NCI-H446 treated with DMSO at 0.1 percent for 48 hours (cell line): Measurements from ENCODE around the gene SERPING1.
A peak's percentile ranks its signal among the peaks of the same experiment; 100 is the strongest.
"Not testable (repeated sequence)": the region's sequence is repeated elsewhere in the genome, so short reads cannot be mapped to it uniquely, and the experiment has no call there.

Experiments used
- DNase-seq: peaks from one replicate; lab custom pipeline; 2025; lab: John Stamatoyannopoulos, UW

SERPING1 gene

DNA sequence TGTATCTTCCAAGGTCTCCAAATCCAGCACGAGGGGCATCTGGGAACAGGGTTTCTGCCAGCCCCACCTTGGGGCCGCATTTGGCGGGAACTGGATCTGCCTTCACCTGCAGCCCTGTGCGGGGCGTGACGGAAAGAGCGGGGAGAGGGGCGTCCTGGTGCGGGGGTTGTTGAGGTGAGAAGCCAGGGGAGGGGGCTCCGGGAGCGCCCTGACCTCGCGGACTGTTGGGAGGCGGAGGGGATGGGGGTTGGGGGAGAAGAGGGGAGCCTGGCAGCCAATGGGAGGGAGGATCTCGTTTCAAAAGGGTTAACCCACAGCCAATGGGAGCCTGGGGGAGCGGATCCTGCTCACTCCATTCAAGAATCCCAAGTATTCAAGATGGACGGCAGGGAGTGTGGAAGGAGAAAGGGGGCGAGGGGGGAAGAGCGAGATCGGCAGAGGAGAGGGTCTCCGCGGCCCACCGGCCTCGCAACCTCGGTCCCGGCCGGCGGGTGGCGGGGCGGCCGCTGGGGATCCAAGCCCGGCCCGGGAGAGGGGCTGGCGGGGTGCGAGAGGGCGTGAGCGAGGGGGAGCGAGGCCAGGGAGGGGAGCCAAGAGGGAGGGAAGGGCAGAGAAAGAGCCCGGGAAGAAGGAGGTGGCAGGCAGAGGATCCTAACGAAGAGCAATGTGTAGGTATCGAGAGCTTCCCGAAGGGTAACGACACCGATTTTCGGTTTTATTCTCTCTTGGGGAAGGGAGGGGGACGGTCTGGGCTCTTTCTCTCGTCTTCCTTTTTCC, 40.7 kb downstream of the SERPING1 start:
- peak; percentile 29 for DNase-seq

DNA sequence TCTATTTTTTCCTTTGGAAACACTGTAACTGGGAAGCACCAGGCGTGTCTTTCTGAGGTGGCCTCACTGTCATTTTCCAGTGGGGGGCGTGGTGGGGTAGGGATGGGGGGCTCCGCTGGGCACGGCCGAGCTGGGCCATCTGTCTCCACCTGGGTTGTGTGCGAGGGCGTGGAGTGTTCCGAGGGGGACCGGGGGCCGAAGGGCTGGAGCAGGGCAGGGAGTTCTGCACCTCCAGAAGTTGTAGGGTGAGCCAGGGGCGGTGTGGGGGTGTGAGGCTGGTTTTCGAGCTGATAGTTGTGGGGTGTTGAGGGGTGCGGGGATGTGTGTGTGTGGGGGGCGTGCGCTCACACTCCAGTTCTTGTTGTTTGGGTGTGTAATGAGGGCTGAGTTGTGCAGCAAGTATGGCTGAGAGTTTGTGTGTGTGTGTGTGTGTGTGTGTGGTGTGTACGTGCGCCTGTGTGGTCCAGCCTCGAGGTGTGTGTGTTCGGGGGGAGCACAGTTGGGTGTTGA, 41.4 kb downstream of the SERPING1 start:
- no peak for DNase-seq

DNA sequence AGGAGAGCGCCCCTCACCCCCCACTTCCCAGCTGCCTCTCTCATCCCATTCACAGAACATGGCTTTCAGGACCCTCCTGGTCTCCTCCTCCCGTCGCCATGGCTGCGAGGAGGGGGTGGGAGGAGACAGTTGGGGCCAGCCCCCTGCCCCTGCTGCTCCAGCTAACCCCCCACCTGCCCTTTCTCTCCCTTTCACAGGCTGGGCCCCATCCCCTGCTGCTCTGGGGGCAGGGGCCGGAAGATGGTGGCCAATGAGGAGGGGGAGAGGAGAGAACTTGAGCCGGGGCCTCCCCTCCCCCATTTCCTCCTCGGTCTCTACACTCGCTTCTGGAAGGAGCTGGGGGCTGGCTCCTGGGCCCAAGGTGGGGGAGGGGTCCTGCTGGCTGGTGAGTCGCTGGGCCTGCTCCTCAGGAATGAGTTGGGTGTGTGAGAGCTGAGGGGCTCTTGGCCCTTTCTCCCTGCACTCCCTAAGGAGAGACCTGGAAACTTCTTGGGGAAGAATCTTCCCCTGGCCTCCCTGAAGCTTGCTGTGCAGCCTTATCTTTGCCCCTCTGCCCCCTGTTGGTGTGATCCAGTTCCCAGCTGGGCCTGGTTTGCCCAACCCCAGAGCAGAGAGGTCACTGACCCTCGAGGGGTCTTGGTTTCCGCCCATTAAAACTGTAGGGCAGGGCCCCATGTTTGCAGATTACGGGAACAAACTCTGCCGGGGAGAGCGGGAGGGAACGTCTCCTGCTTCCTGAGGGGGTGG, 42.0 kb downstream of the SERPING1 start:
- no peak for DNase-seq

DNA sequence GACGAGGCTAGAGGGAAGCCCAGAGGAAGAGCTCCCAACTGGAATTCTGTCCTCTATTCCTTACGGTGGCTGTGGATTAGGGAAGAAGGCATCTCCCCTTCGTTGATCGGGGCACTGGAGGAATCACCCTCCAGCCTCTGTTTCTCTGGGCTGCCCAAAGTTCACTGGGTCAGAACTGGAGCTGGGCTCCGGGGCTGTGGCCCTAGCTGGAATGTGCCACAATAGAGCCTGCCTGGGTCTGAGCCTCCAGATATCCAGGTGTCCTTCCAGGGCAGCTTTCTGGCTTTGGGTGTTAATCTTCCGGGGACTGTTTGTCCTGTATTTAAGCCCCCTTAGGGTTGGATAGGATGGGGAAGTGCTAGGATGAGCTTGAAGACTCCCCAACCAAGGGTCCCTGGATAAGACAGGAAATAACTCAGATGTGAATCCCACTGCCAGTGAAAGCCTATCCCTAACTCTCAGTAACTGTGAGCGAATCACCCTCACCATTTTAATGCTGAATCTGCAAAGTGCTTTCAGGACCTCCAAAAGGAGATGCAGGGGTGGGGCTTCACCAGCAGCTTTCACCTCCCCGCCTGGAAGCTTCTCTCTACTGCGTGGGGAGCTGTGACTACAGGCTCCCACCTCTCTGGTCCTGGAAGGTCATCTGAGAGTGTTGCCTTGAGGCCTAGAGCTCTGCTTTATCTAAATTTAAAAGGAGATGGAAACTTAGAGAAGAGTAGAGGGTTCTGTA, 42.7 kb downstream of the SERPING1 start:
- no peak for DNase-seq

DNA sequence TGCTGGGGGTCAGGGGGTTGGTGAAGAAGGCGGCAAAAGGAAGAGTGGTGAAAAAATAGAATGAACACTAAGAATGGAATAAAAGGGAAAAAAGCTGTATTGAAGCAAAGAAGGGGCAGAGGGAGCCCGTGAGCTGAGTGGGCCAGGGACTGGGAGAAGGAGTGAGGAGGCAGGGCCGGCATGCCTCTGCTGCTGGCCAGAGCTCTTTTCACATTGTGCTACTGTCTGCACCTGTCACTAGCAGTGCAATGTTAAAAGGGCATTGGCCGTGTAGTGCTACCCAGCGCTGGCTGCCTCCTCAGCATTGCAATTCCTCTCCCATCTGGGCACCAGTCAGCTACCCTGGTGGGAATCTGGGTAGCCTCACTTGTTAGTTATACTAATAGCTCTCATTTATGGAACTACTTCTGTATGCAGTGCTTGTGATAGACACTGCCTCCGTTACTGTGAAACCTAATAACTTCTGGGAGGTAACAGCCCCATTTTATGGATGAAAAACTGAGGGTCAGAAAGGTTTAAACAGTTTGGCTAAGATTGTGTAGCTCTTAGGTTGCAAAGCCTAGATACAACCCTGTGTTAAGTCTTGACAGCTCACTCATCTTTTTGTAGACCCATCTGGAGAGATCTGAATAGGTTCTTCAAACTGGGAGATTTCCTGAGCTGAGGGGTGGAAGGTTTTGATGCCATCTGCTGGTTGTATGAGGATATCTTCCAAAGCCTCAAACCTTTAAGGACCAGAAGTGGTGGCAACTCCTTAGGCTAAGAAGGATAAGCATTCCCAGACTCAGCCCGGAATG, 43.7 kb downstream of the SERPING1 start:
- DNase-seq = peak; percentile 25

DNA sequence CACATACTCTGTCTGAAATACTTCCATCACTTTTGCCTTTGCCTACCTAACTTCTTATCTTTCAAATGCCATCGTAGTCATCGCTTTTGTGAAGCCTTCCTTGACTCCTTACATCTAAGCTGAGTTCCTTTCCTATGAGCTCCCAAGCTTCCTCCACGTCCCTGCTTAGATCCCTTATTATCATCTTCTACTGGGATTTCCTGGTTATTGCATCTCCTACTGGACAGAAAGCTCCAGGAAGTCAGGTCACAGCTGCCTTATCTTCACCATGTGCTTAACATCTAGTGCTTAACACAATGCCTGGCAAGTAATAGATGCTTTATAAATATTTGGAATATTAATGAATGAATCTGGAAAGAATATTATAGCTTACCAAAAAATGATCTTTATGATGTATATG, 46.3 kb downstream of the SERPING1 start:
- DNase-seq = no peak

DNA sequence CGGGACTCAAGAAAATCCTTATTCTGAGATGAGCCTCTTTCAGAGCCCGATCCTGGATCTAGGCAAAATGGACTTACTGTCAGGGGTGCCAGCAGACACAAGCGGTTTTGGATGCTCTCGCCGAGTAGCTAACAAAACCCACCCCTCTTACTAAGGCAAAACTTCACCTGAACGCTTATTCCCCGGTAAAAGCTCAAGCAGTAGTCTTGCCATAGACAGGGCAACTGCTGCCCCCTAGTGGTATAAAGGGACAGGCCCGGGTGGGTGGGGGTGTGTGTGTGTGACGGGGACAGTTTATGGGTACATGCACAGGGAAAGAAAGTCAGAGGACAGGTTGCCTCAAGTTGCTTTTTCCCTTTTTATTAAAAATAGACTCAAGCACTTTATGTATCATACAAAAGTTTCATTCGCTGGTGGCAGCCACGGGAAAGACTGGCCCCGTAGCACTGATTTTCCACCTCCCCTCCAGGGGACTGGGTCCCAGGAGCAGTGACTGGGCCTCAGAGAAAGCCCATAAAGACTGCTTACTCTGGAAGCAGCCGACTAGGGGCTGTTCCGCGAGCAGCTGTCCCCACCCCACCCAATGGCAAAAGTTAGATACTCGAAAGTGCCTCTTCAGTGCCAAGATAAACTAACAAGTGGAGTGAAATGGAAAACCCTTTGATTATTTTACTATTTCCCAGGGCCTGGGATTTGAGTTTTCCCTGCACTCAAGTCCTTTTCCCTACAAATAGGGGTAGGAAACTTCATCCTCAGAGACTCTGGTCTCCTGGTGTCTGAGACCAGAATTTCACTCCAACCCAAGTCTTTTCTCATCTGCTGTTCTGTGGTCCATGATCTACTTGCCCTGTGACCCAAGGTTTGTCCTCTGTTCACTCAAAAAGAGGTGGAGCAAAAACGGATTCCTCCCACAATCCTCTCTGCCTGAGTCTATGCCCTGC, 47.5 kb downstream of the SERPING1 start:
- peak; percentile 12 for DNase-seq

DNA sequence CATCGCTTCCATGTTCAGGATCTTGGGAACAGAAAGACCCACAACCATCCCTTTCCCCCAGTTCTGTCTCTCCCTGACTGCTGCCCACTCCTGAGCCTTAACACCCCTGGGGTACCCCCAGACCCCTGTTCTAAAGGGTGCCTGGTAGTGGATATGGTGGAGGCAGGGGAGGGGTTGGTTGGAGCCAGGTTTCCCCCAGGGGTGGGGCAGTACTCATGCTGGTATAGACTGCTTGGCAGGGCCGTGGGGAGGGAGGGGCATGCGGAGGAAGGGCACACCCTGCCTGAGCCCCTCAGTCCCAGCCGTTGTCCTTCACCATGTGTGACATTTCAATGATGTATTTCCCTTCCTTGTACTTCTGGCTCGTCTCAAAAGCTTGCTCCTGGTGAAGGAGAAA, 48.2 kb downstream of the SERPING1 start:
- DNase-seq = no peak

DNA sequence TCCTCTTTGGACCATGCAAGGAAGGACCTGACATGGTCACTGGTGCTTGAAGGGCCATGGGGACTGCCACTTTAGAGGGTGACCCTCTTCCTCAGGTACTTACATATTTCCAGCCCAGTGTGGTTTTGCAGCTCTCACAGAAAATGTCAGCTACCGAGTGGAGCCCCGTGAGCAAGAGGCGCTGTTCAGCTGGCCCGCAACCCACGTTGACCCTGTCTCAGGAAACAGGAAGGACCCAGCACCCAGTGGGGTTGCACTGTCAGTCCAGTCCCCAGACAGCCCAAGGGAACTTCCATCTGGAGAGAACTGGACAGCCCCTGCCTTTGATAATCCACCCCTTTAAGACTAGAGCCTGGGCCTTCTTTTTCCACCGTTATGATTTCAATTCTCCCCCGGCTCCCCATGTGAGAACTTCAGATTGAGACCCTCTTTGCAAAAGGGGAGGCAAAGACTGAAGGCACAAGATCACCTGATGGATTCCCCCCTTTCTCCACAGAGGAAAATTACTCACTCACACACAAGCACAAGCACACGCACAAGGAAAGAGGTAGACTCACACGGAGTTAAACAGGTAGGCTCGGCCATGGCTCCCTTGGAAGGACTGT, 48.8 kb downstream of the SERPING1 start:
- DNase-seq = no peak

DNA sequence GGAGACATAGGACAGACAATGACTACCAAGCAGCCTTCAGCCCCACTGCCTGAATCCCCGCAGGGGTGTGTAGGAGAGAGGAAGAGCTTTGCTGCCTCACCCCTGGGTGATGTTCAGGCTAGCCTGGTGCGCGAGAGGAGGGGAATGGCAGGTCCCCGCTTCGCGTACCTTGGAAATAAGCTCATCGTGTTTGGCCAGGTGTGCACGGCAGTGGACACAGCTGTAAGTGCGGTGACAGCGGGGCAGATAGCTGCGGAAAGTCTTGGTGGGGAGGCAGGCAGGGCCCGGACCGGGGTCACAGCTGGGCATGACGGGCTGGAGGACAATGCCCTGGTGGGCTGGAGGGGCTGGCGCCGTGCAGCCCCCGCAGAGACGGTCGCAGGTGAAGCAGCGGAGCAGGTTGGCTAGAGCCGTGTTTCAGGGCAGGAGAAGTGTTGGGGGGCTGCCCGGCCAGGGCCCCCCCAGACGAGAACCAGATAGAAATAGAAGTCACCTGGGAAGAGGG, 49.4 kb downstream of the SERPING1 start:
- no peak for DNase-seq

DNA sequence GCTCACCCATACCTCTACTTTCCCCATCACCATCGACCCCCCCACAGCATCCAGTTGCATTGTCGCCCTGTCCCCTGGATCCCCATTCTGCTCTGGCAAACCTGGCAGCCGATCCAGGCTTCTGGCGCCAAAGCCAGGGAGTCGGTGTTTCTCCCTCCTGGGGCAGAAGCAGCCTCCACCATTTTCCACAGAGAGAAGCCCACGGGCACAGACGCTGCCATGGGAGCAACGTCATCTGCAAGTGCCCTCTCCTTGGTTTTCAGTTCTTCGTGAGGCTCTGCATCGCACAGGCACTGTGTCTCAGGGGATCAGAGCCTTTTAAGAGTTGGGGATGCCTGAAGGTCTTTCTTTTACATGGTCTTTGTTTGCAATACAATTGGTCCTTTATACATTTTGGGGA, 49.9 kb downstream of the SERPING1 start:
- DNase-seq = no peak

DNA sequence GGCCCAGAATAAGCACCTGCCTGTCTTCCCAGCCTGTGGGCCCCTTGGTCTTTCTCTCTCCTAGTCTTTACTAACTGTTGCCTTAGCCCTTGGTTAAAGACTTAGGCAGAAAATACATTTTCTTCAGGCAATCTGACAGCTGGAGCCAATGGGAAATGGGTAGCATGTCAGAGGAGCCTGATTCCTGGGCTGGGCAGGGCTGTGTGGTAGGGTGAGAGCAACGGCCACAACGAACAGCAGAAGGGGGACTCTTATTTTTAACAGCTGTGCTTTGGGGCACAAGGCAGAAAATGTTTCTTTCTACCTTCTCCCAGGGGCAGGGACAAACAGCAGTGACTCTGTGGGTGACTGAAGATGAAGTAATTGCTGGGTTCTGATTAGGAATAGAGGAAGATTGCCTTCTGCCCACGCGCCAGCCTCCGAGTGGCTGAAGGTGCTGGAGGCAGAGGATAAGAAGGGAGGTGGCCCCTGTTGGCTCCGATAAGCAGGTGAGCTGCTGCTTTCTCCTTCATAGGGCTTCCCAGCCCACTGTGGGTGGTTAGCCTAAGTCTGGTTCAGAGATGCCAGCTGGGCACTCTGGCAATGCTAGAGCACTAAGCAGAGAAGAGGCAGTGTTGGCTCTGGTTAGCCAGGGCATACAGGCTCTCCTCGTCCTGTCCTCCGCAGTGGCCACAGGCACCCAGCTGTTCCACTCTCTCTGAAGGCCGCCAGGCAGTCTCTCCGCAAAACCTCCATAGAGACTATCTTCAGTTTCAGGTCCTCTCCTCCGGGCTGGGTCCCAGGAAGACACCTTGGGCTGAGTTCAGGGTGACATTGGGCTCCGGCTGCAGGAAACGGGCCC, 50.7 kb downstream of the SERPING1 start:
- no peak for DNase-seq

DNA sequence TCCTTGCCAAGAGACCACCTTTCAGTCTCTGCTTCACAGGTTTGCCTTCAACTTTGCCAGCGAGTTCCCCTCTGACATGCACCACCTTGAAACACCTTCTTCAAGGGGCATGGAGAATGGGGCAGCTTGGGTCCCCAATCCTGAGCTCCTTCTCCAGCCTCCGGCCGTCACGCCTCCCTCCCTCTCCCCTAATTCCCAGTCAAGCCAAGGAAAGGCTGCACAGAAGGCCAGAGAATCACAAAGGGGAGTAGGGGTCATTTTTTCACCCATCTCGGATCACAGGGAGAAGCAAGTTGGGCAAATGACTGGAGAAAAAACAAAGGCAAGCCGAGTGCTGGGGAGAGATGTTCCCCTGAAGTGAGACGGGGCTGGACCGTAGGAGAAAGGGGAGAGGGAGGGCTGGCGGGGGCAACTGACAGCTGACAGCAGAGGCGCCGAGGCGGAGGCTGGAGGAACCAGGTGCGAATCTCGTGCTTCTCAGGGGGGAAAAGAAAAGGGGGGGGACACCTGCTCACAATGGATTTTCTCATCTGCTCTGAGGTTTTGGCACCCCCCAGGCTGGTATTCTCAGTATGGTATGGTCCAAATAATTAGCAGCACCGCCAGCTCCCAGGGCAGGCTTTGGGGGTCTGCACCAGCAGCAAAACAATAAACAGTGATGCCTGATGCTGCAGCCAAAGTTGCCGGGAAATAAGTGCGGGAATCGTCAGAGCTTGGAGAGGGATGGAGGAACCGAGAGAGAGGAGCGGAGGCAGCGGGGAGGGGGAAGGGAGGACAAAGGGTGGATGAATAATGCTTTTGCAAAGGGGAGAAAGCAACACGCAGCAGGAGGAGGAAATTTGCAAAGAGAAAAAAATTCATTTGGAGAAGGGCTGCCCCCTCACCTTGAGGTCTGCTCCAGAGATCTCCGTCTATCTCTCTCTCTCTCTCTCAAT, 51.6 kb downstream of the SERPING1 start:
- DNase-seq = no peak

DNA sequence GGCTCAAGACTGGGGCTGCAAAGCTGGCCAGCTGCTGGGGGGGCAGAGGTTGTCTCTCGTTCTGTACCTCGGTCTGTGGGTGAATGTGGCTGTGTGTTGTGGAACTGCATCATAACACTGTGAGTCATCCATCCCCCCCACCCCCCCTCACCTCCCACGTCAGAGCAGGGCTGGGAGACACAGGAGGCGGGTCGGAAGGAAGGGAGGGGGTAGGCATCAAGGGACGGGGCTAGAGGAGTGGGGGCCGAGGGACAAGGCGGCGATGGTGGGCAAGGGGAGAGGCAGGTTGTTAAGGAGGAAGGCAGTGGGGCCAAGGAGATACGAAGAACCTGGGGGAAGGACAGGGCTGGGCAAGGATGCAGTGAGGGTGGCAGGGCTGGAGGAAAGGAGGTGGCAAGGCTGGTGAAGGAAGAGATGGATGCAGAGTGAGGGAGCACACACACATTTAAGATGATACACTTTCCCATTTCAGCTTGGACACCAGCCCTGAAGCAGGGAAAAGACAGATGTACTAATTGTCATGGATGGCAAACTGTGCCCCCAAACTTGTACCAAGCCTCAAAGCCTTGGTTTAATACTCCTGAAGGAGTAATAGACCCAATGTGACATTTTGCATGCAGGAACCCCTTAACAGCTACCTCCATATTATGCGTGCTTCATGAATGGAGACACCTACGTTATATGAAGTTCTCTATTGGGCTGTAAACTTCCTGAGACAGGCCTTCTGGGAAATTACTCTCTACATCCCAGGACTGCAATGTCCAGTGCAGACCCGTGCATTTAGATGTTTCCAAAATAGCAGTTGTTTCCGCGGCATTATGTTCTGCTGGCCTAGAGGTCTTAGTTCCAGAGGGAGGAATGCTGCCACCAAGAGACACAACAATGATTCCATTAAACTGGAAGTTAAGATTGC, 52.6 kb downstream of the SERPING1 start, which contains the start of gene YPEL4:
Gene YPEL4, minus strand, starts transcription at position 87 of the 913 bp plus-strand sequence. CDS start 2,805 bp downstream, outside the sequence.
- no peak for DNase-seq

DNA sequence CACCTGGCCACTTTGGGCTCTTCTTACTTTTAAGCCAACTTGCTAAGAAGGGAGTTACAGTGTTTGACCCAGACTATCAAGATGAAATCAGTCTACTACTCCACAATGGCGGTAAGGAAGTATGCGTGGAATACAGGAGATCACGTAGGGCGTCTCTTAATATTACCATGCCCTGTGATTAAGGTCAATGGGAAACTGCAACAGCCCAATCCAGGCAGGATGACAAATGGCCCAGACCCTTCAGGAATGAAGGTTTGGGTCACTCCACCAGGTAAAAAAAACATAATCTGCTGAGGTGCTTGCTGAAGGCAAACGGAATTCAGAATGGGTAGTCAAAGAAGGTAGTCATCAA, 53.2 kb downstream of the SERPING1 start:
- no peak for DNase-seq

DNA sequence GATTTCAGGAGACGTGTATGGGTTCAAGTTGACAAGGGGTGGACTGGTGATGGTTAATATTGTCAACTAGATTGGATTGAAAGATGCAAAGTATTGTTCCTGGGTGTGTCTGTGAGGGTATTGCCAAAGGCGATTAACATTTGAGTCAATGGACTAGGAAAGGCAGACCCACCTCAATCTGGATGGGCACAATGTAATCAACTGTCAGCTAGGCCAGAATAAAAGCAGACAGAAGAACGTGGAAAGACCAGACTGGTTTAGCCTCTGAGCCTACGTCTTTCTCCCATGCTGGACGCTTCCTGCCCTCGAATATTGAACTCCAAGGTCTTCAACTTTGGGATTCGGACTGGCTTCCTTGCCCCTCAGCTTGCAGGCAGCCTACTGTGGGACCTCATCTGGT, 53.9 kb downstream of the SERPING1 start:
- no peak for DNase-seq

DNA sequence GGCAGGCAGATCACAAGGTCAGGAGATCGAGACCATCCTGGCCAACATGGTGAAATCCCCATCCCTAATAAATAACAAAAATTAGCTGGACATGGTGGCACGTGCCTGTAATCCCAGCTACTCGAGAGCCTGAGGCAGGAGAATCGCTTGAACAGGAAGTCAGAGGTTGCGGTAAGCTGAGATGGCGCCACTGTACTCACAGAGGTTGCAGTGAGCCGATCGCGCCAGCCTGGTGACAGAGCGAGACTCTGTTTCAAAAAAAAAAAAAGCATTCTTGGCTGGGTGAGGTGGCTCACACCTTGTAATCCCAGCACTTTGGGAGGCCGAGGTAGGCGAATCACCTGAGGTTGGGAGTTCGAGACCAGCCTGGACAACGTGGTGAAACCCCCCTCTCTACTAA, 54.7 kb downstream of the SERPING1 start:
- DNase-seq = not testable (repeated sequence)
